Ovary (tissue), 9 donors: ENCODE results near the gene MSMP. TPM values are rescaled to one million over a fixed set of nuclear protein-coding genes. Genes with fewer than 3 reads are reported as not detected.
A peak's percentile ranks its signal among the peaks of the same experiment; 100 is the strongest.

Experiments used
- DNase-seq, 5 donors: peaks; one replicate each; pipeline ENCODE4 v3.0.0-alpha.2; 2019 to 2020
- H3K27ac ChIP-seq, 2 donors: fragments of 200-600 bp; one replicate each; pipeline versions ENCODE4 v1.5.1 to v1.8.0; 2019 to 2022
- H3K27me3 ChIP-seq: fragments of 200-600 bp; one replicate; pipeline ENCODE4 v1.8.0; 2022
- H3K36me3 ChIP-seq: fragments of 200-600 bp; sonication (generic); one replicate; pipeline ENCODE4 v1.5.1; 2019
- H3K4me1 ChIP-seq: one replicate; pipeline ENCODE4 v1.8.1; 2013; ENCODE audit warnings: mild to moderate bottlenecking, moderate library complexity; ENCODE audit not compliant: insufficient read depth
- H3K4me3 ChIP-seq: fragments of 200-600 bp; sonication (generic); one replicate; pipeline ENCODE4 v1.5.1; 2017
- H3K9me3 ChIP-seq, 2 donors: fragments of 200-600 bp in 1 of 2; sonication (generic) in 1 of 2; one replicate each; pipeline versions ENCODE4 v1.5.1 to v1.8.1; 2013 to 2019; ENCODE audit warnings: mild to moderate bottlenecking in 1 of 2, moderate library complexity in 1 of 2
- CTCF ChIP-seq, 3 donors: fragments of 450-650 bp in 2 of 3; fragments of 200-600 bp in 1 of 3; IDR thresholded peaks; one replicate each; pipeline versions ENCODE4 v1.5.1 to v1.8.0; 2016 to 2022; ENCODE audit warnings: antibody characterized with exemption in 3 of 3, mild to moderate bottlenecking in 1 of 3
- EP300 ChIP-seq: sonication (generic); formaldehyde crosslinking; IDR thresholded peaks from one replicate; pipeline ENCODE4 v1.6.1; 2017; ENCODE audit warnings: antibody characterized with exemption
- POLR2A ChIP-seq: fragments of 450-650 bp; IDR thresholded peaks from one replicate; pipeline ENCODE4 v1.6.1; 2017; ENCODE audit warnings: antibody characterized with exemption, mild to moderate bottlenecking, moderate library complexity
- WGBS, 3 donors: extraction: QIAGEN DNeasy Blood & Tissue Kit in 1 of 3; methylation state at CpG; one replicate each; pipeline versions ENCODE4 v1.1.5 to v1.1.7; 2013 to 2017; 5-methylcytosine and 5-hydroxymethylcytosine counted together
- intact Hi-C, 4 donors: fragments of 100-400 bp; cut with DNase I; formaldehyde crosslinking; loops; one replicate each; pipeline versions ENCODE4 v1.11.0 to v1.15.1; 2022 to 2023
- polyA plus RNA-seq, 2 donors: library from polyadenylated mRNA; stranded (reverse); fragments of 200-250 nt in 1 of 2; fragments of 350-450 nt in 1 of 2; fragmentation: Illumina TruSeq in 1 of 2; extraction: RNeasy Lipid Tissue Mini Kit (QIAGEN cat#74804) in 1 of 2; gene quantifications; one replicate each; pipeline ENCODE4 v1.2.3, GENCODE V29; 2013 to 2014
- total RNA-seq, 7 donors: library from RNA; depleted of rRNA in 2 of 7; stranded (reverse); fragments of >200 nt in 2 of 7; fragmentation: NEBNext Ultra II Directional in 3 of 7; extraction: Animal tissue kit (Norgen Biotek cat#: 25700) in 3 of 7; gene quantifications; one replicate each; pipeline versions ENCODE4 v1.1.0 to v1.2.4, GENCODE V29; 2016 to 2023
- donor health status: DM: no; HTN: no; CAD: no; lungs with moderate emphysema.
- donor health status: DM: no; HTN: no; CAD: no.
- donor health status: Bipolar disorder and iron deficiency.
- donor health status: DM: yes; HTN: yes; CAD: no.
- donor health status: DM: no; HTN: no; CAD: no.
- donor health status: DM: yes; HTN: yes; CAD: no.

Gene MSMP
- total and polyA plus RNA-seq, 9 donors = 0.40 to 4.4 (median 0.41) TPM; not detected in 6

GRCh38 chr9:35738186-35738585 is 15.9 kb downstream of the MSMP start:
- WGBS, 3 donors = 69 to 71% (median 70%) methylated on average over 4 of the region's 4 CpGs
- Histone ChIP-seq H3K9me3 (no peaks in the 10 kb centered on the region), H3K36me3 (no peaks in the 10 kb centered on the region), H3K27ac (no peak overlapping the region), H3K4me1 (no peaks in the 10 kb centered on the region), H3K27me3 (no peaks in the 10 kb centered on the region), H3K4me3 (no peak overlapping the region)
- intact Hi-C loops = loop anchor here in 1 of 4 donors (5.0 kb wide), 1 partner anchor 74 kb away; the partner anchor contains the start of gene SPAG8
- TF ChIP-seq EP300 (no peak), CTCF (IDR thresholded peaks at IDR 0.05) (no peak), POLR2A (no peak)
- DNase-seq = no peak

DNA sequence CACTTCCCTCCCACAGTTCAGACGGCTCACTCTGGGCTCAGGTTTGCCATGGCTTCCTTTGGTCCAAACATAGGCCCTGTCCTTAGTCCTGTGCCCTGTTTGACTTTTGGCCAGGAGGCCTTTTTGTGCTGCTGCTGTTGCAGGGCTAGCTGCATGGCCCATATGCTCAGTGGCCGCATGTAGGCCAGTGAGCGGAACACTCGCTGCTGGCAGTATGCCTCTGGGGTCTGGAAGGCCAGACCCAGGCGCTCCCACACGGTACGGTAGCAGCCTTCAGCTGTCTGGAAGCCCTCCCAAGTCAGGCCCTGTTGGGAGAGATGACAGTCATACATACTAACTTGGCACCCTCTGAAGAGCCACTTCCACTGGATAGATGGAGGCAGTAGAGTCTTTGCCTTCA is 16.9 kb downstream of the MSMP start:
- DNase-seq = no peak
- no peaks in the 10 kb centered on the region for H3K36me3 ChIP-seq
- H3K4me1 ChIP-seq = no peaks in the 10 kb centered on the region
- H3K27me3 ChIP-seq = no peaks in the 10 kb centered on the region
- TF ChIP-seq CTCF (IDR thresholded peaks at IDR 0.05) = no peak
- TF ChIP-seq EP300 = no peak
- no peak for TF ChIP-seq POLR2A
- no peak overlapping the region for H3K4me3 ChIP-seq
- H3K27ac ChIP-seq = no peak overlapping the region
- H3K9me3 ChIP-seq = no peaks in the 10 kb centered on the region
- intact Hi-C loops = loop anchor here in 1 of 4 donors (5.0 kb wide), 1 partner anchor 75 kb away; the partner anchor contains the start of gene SPAG8
- 51 to 61% (median 54%) methylated on average over 7 of the region's 7 CpGs for WGBS, 3 donors

DNA sequence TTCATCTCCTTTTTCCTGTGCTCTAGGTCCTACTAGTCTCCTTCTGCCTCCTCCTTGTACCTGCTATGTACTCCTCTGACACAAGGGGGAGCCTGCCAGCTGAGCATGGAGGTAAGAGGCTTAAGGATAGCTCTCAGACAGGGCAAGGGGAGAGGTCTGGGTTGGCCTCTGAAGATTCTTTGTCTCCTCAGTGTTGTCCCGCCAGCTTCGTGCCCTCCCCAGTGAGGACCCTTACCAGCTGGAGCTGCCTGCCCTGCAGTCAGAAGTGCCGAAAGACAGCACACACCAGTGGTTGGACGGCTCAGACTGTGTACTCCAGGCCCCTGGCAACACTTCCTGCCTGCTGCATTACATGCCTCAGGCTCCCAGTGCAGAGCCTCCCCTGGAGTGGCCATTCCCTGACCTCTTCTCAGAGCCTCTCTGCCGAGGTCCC is 17.9 kb downstream of the MSMP start:
- H3K4me1 ChIP-seq = peaks cover under 1% of the 10 kb centered on the region
- H3K27me3 ChIP-seq = no peaks in the 10 kb centered on the region
- H3K9me3 ChIP-seq = no peaks in the 10 kb centered on the region
- H3K36me3 ChIP-seq = no peaks in the 10 kb centered on the region
- H3K27ac ChIP-seq = no peak overlapping the region
- no peak overlapping the region for H3K4me3 ChIP-seq
- intact Hi-C loops = loop anchor here in 1 of 4 donors (5.0 kb wide), 1 partner anchor 76 kb away; the partner anchor contains the start of gene SPAG8
- TF ChIP-seq CTCF (IDR thresholded peaks at IDR 0.05) = peak in 2 of 3 donors; percentile 39 to 50
- no peak for TF ChIP-seq EP300
- no peak for TF ChIP-seq POLR2A
- WGBS, 3 donors = 39 to 56% (median 48%) methylated on average over 5 of the region's 5 CpGs
- DNase-seq = peak in 1 of 5 donors; percentile 59

- H3K4me3 ChIP-seq = no peak overlapping the region
- H3K27ac ChIP-seq = no peak overlapping the region
- intact Hi-C loops = loop anchor here in 1 of 4 donors (5.0 kb wide), 1 partner anchor 72 kb away; no protein-coding TSS in a partner anchor
- peaks cover 19% of the 10 kb centered on the region for H3K4me1 ChIP-seq
- H3K36me3 ChIP-seq = no peaks in the 10 kb centered on the region
- DNase-seq = no peak
- 82 to 93% (median 86%) methylated on average over 3 of the region's 3 CpGs for WGBS, 3 donors
- no peaks in the 10 kb centered on the region for H3K27me3 ChIP-seq
- no peak for TF ChIP-seq EP300
- no peak for TF ChIP-seq CTCF (IDR thresholded peaks at IDR 0.05)
- TF ChIP-seq POLR2A = no peak
- H3K9me3 ChIP-seq = no peaks in the 10 kb centered on the region
These were observed 20.0 kb downstream of the MSMP start for GRCh38 chr9:35734096-35734495.
